A204.1 (cell line): ENCODE measurements around the gene ZNF273.
"Not testable (repeated sequence)": the region's sequence is repeated elsewhere in the genome, so short reads cannot be mapped to it uniquely, and the experiment has no call there.

ENCODE experiments used
- FAIRE-seq: peaks from 2 replicates; lab custom pipeline; 2012; peaks lifted over from hg19 to GRCh38; lab: Jason Lieb, UNC

Gene ZNF273

GRCh38 chr7:64890273-64890672 lies 12.8 kb upstream of the ZNF273 start:
- FAIRE-seq: not testable (repeated sequence)

DNA sequence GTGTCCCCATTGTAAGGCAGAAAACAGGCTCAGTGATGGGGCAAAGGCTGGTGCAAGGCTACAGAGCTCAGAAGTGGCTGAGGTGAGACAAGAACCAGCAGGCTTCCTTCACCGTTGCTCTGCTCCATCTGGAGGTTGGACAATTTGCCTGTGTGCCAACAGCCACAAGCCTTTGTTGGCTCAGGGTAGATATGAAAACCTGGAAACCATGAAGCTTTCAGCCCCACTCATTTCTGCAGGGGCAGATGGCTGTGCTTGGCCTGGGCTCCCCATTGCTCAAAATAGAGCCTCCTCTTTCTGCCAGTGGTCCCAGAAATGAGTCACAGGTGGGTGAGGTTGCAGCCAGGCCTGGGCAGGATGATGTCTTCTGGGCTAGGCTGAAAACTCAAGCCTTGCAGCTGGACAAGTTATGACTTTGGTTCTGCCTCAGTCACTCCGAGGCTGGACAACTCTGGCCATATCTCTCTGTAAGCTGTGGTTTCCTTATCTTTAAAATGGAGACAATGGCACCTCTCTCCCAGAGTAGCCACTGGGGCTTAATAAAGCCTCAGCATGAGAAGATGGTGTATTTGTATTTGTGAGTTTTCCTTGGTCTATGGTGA lies 12.2 kb upstream of the ZNF273 start:
- no peak for FAIRE-seq

- not testable (repeated sequence) for FAIRE-seq
These were observed 11.6 kb upstream of the ZNF273 start for GRCh38 chr7:64891363-64892081.

DNA sequence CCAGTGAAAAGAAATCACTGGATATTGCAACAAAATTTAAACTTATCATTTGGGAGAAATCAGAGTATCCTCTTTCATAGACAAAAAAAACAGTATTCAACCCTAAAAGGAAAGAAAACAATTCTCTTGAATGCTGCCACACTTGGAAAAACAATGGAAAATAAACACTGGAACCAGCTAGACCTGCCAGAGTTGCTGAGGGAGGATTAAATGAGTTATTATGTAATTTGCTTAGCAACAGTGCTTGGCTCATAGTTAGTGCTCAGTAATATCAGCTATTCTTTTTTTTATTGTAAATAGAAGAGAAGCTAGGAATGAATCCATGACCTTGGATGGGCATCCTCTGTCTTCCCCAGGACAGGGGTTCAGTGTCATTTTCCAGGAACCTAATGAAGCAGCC lies 11.0 kb upstream of the ZNF273 start:
- FAIRE-seq: no peak

GRCh38 chr7:64892666-64893309 lies 10.3 kb upstream of the ZNF273 start:
- no peak for FAIRE-seq

GRCh38 chr7:64893401-64893800 lies 9.7 kb upstream of the ZNF273 start:
- FAIRE-seq: no peak

GRCh38 chr7:64902461-64902805 lies 640 bp upstream of the ZNF273 start:
- not testable (repeated sequence) for FAIRE-seq

DNA sequence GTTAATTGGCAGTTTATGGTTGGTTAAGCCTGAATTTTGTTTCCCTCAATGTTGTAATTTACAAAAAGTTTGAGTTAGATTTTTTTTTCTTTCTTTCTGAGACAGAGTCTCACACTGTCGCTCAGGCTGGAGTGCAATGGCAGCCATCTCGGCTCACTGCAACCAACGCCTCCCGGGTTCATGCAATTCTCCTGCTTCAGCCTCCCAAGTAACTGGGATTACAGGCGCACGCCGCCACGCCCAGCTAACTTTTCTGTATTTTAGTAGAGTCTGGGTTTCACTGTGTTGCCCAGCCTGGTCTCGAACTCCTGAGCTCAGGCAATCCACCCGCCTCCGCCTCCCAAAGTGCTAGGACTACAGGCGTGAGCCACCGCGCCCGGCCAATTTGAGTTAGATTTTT lies 935 bp downstream of the ZNF273 start:
- FAIRE-seq: no peak

DNA sequence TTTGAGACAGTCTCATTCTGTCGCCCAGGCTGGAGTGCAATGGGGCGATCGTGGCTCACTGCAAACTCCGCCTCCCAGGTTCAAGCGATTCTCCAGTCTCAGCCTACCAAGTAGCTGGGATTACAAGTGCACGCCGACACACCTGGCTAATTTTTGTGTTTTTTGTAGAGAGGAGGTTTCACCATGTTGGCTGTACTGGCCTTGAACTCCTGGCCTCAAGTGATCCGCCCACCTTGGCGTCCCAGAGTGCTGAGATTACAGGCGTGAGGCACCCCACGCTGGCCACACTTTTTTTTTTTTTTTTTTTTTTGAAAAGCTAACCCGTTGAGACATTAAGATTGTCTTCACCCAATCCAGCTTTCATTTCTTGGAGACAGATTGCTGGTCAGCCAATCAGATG lies 2.1 kb downstream of the ZNF273 start:
- no peak for FAIRE-seq

DNA sequence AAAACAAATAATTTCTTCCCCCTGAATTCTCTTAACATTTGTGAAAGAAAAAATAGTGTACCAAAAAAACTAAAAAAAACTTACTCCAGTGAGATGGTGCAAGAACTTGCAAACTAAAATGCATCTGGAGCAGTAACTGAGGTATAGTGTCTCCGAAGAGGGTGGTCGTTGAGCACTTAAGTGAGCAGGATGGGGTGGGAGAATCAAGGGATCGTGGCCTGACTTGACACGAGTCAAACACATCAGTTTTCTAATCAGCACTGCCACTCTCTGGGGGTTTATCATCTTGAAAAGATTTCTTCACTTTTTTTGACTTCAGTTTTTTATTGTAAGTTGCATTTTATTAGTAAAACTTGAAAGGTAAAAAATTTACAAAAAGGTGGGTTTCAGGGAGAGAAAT lies 2.5 kb downstream of the ZNF273 start:
- no peak for FAIRE-seq

DNA sequence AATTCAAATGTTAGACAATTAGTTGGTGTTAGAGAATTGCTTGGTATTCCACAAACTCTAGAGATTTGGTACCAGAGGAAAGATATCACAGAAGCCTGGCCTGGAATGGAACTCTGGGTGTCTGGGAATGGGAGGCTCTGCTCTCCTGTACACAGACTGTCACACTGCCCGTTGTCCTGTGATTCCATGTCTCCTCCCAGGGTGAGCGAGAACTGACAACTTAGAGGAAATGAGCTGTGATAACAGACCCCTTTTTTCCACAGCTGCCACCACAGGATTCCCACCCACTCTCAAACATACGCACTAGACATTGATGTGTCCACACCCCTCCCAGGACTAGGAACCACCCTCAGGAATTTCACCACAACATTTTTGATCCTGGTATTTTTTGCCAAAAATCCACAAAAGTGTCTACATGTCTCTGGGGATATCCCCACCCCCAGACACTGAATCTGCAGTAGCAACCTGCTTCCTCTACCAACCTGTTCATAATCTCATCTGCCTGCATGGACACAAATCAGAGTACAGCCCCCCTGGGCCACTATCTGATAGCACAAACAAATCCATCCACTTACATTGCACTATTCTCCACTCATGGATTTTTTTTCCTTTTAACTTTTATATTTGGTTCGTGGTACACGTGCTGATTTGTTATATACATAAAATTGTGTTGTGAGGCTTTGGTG lies 4.7 kb downstream of the ZNF273 start:
- no peak for FAIRE-seq

DNA sequence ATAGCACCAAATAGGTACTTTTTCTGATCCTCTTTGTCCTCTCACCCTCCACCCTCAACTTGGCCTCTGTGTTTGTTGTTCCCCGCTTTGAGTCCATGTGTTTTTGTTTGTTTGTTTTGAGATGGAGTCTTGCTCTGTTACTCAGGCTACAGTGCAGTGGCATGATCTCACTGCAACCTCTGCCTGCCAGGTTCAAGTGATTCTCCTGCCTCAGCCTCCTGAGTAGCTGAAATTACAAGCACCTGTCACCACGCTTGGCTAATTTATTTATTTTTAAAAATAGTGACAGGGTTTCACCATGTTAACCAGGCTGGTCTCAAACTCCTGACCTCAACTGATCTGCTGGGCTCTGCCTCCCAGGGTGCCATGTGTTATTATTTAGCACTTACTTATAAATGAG lies 5.3 kb downstream of the ZNF273 start:
- FAIRE-seq: no peak

GRCh38 chr7:64914557-64914956 lies 11.5 kb downstream of the ZNF273 start:
- FAIRE-seq: no peak

GRCh38 chr7:64915301-64915700 lies 12.2 kb downstream of the ZNF273 start:
- not testable (repeated sequence) for FAIRE-seq

DNA sequence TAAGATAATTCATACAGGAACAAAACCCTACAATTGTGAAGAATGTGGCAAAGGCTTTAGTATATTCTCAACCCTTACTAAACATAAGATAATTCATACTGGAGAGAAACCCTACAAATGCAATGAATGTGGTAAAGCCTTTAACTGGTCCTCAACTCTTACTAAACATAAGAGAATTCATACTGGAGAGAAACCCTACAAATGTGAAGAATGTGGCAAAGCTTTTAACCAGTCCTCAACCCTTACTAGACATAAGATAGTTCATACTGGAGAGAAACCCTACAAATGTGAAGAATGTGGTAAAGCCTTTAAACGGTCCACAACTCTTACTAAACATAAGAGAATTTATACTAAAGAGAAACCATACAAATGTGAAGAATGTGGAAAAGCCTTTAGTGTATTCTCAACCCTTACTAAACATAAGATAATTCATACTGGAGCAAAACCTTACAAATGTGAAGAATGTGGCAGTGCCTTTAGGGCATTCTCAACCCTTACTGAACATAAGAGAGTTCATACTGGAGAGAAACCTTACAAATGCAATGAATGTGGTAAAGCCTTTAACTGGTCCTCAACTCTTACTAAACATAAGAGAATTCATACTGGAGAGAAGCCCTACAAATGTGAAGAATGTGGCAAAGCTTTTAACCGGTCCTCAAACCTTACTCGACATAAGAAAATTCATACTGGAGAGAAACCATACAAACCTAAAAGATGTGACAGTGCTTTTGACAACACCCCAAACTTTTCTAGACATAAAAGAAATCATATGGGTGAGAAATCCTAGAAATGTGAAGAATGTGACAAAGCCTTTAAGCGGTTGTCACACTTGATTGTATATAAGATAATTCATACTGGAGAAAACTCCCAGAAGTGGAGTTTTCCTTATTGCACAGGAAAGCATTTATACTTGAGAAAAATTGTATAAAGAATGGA lies 25.4 kb downstream of the ZNF273 start:
- not testable (repeated sequence) for FAIRE-seq

- FAIRE-seq: no peak
These were observed 31.4 kb downstream of the ZNF273 start for GRCh38 chr7:64934478-64934877.

DNA sequence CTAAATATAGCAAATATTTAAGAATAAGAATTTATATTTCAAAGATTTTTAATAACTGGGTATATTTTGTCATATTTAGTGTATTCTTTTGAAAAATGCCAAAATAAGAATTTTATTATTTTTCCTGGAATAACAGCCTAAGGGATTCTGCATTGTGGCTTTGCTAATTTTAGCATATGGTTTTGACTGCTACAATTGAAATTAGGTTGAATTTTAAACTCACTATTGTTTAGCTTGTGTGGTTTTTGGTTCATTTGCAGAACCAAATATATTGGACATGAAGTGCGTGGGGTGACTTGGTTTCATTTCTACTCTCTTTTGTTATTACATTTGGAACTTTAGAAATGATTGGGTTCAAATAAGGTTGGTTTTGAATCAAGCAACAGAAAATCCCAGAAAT lies 35.5 kb downstream of the ZNF273 start:
- FAIRE-seq: no peak

- not testable (repeated sequence) for FAIRE-seq
These were observed 36.9 kb downstream of the ZNF273 start for GRCh38 chr7:64940021-64940420.

DNA sequence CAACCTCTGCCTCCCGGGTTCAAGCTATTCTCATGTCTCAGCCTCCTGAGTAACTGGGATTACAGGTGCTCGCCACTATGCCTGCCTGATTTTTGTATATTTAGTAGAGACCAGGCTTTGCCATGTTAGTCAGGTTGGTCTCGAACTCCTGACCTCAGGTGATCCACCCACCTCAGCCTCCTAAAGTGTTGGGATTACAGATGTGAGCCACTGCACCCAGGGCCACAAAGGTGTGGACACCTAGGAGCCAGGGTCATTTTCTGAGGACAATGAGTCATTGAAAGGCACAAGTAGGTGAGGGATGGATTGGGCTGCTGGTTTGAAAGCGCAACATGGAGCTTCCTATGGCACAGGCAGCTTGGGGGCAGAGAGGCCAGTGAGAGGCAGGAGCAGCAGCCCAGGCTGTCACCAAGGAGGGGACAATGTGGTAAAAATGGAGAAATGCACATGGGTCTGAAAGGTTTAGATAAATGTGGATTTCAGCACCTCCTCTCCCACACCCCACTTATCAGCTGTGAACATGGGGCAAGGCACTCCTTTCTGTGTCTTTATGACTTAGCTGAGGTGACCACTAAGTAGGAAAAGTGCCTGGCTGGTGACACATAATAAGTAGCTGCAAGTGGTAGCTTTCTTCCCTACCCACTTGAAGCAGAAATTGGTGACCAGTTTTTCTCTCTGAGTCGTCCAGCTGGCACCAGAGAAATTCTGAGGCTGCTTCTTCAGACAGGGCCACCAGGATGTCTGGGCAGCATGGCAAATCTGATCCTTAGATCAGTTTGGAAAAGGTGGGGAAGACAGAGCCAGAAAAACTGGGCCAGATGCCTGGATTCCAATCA lies 41.8 kb downstream of the ZNF273 start:
- FAIRE-seq: not testable (repeated sequence)

- no peak for FAIRE-seq
These were observed 42.6 kb downstream of the ZNF273 start for GRCh38 chr7:64945503-64946175.

DNA sequence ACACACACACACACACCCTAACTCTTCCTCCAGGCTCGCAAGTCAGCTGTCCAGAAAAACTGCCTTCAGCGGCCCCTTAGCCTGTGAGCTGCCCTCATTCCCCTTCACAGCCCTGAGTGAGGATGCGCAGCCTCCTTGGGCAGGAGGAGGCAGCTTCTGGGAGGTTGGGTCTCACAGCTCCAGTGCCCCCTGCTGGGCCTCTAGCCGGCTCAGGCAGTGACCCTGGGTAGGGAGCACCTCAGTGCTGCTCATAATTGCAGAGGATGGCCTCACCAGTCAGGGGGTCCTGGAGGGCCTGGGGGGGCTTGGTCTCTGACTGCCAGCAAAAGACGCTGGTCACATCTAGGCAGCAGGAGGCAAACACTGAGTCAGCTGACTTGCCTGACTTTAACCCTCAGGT lies 43.7 kb downstream of the ZNF273 start:
- FAIRE-seq: no peak
